GM21825 (cell line): ENCODE measurements around the gene NMS.
"Not testable (repeated sequence)": the region's sequence is repeated elsewhere in the genome, so short reads cannot be mapped to it uniquely, and the experiment has no call there.

ENCODE experiments used
- ATAC-seq: cut with Tn5 transposase; IDR thresholded peaks from one replicate; pipeline ENCODE4 v1.9.1; 2021; ENCODE audit warnings: mild to moderate bottlenecking, moderate library complexity; ENCODE audit not compliant: unreplicated experiment

NMS gene

GRCh38 chr2:100470182-100470581 lies at the start of gene NMS:
Gene NMS (plus strand): TSS chr2:100470482. CDS start chr2:100470489, 7 bp downstream.
- ATAC-seq: no peak

- ATAC-seq: no peak
These were observed 47.8 kb upstream of the NMS start for GRCh38 chr2:100422320-100423055.

GRCh38 chr2:100423631-100424030 lies 46.7 kb upstream of the NMS start:
- no peak for ATAC-seq

- ATAC-seq: no peak
These were observed 45.9 kb upstream of the NMS start for GRCh38 chr2:100424277-100424875.

- no peak for ATAC-seq
These were observed 45.2 kb upstream of the NMS start for GRCh38 chr2:100425107-100425506.

GRCh38 chr2:100425573-100426383 lies 44.5 kb upstream of the NMS start:
- no peak for ATAC-seq

- ATAC-seq: no peak
These were observed 43.9 kb upstream of the NMS start for GRCh38 chr2:100426384-100426720.

GRCh38 chr2:100427111-100427510 lies 43.2 kb upstream of the NMS start:
- no peak for ATAC-seq

- ATAC-seq: no peak
These were observed 42.5 kb upstream of the NMS start for GRCh38 chr2:100427627-100428258.

- no peak for ATAC-seq
These were observed 40.6 kb upstream of the NMS start for GRCh38 chr2:100429726-100430125.

- ATAC-seq: no peak
These were observed 32.5 kb upstream of the NMS start for GRCh38 chr2:100437751-100438150.

- no peak for ATAC-seq
These were observed 23.6 kb upstream of the NMS start for GRCh38 chr2:100446696-100447095.

- no peak for ATAC-seq
These were observed 19.2 kb upstream of the NMS start for GRCh38 chr2:100451092-100451491.

GRCh38 chr2:100451734-100452133 lies 18.5 kb upstream of the NMS start:
- no peak for ATAC-seq

GRCh38 chr2:100453853-100454252 lies 16.4 kb upstream of the NMS start:
- ATAC-seq: no peak

- not testable (repeated sequence) for ATAC-seq
These were observed 13.9 kb upstream of the NMS start for GRCh38 chr2:100456357-100456756.

- no peak for ATAC-seq
These were observed 9.3 kb upstream of the NMS start for GRCh38 chr2:100460904-100461530.

- ATAC-seq: no peak
These were observed 724 bp downstream of the NMS start for GRCh38 chr2:100470898-100471514.

- no peak for ATAC-seq
These were observed 6.3 kb downstream of the NMS start for GRCh38 chr2:100476606-100477005.

GRCh38 chr2:100482741-100483140 lies 12.5 kb downstream of the NMS start:
- no peak for ATAC-seq

- ATAC-seq: no peak
These were observed 13.6 kb downstream of the NMS start for GRCh38 chr2:100483895-100484294.
